SK-N-MC (cell line): ENCODE measurements around the gene PLXNA2.

Source experiments
- EZH2 ChIP-seq: fragments of 200-600 bp; sonication (generic); IDR thresholded peaks from one replicate; pipeline ENCODE4 v1.6.1; 2017; ENCODE audit warnings: antibody characterized with exemption
- POLR2AphosphoS5 ChIP-seq: IDR thresholded peaks from 2 replicates; pipeline ENCODE4 v1.6.1; 2012; ENCODE audit warnings: mild to moderate bottlenecking, low read depth, low read length, borderline replicate concordance

DNA sequence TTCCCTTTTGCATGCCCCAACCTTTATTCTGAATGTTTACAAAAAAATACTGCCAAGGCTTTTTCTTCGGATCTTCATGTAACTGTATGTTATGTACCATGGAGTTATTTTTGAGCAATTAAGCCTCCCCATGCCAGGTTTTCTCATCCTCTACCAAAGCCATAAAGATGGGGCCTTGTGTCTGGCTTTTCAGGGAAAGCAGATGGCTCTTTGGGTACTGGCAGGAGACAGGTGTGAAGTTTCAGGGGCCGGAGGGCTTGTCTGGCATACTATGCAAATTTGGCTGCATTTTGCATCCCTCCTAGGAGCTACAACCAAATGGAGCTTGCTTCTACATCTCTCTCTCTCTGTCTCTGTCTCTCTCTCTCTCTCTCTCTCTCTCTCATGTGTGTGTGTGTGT lies 28.1 kb upstream of the PLXNA2 start:
- no peak for TF ChIP-seq EZH2
- TF ChIP-seq POLR2AphosphoS5 = no peak
